Measurements from ENCODE around the gene WFDC10B. TPM values are rescaled to one million over a fixed set of nuclear protein-coding genes. Genes with fewer than 3 reads are reported as not detected.
"Not testable (repeated sequence)": the region's sequence is repeated elsewhere in the genome, so short reads cannot be mapped to it uniquely, and the experiment has no call there.

WFDC10B gene
- not detected in 2 replicates for total RNA-seq (2014; rRNA removed; shearing (Covaris generic); ENCODE audit: low replicate concordance)

DNA sequence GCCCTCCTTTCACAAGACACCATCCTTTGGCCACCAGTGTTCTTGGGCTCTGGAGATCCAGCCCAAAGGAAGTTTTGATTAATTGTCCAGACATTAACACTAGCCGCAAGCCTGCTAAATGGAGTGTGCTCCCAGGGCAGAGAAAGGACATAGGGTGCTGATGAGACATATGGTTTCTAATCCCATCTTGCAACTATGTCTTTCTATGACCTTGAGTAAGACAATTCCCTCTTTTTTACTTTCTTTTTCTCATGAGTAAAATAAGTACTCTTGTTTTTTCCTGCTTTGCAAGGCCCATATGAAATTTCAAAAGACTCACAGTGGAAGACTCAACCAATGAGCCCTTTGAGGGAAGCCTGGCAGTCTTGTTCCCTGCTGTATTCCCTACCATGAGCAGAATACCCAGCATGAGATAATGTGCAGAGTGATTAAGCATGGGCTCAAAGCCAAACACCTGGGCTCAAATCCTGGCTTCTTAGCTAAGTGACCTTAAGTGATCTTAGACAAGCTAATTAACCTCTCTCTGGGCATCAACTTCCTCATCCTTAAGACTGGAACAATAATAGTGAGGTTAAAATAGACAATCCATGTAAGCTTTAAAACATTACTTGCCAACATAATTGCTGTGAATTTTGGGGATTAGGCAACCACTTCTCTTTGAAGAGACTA, at the start of gene WFDC10B:
TSS of gene WFDC10B (minus strand) at position 51 of the 669 bp plus-strand sequence. CDS start 19,027 bp downstream, outside the sequence.
- DNase-seq (ENCODE audit: low read depth) = no peak

DNA sequence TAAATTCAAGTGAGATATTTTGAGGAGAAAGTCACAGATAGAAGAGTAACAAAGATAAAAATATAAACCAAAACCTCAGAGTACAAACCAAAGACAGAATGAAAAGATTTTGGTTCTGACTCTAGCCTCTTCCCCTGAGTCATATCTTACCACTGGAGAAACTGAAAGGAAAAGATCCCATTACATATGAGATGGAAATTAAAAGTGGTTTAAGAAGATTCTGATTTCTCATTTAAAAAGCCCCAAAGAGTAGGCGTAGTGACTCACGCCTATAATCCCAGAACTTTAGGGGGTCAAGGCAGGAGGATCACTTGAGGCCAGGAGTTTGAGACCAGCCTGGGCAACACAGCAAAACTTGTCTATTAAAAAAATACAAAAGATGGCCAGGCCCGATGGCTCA, 47.9 kb upstream of the WFDC10B start:
- in situ Hi-C loops (cut with HindIII; ENCODE audit: low pct_unique_long_range_greater_than_20kb, low sequenced_read_pairs) = no loop called here
- no peak for DNase-seq (ENCODE audit: low read depth)

More for the DNA sequence above, at the start of gene WFDC10B:
- in situ Hi-C loops (cut with HindIII; ENCODE audit: low pct_unique_long_range_greater_than_20kb, low sequenced_read_pairs) = no loop called here

DNA sequence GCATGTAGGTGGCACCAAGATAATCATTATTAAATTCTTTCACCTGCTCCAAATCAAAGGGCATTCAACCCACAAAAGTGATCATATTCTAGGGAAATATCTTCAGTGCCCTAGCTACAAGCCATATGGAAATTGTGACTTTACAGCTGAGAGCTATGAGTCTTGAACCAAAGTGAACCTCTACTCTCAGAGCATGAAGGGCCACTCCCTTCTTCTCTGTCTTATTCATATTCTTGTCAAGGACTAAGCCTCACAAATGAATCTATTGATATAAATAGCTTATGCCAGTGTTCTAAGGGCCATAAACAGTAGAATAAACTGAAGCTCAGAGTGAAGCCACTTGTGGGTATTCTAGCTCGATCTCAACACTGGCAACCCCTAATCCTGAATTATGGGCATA, 46.9 kb upstream of the WFDC10B start:
- in situ Hi-C loops (cut with HindIII; ENCODE audit: low pct_unique_long_range_greater_than_20kb, low sequenced_read_pairs) = no loop called here
- no peak for DNase-seq (ENCODE audit: low read depth)

DNA sequence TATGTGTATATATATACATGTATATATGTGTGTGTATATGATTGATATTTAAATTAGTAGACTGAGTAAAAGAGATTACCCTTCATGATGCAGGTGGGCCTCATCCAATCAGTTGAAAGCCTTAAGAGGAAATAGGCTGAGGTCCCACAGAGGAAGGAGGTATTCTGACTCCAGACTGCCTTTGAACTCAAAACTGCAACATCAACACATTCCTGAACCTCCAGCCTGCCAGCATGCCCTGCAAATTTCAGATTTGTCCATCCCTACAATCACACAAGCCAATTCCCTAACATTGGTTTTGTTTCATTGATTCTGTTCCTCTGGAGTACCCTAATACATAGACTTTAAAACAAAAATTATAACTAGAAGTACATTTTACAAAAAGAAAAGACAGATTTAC, 40.2 kb upstream of the WFDC10B start:
- in situ Hi-C loops (cut with HindIII; ENCODE audit: low pct_unique_long_range_greater_than_20kb, low sequenced_read_pairs) = no loop called here
- no peak for DNase-seq (ENCODE audit: low read depth)

DNA sequence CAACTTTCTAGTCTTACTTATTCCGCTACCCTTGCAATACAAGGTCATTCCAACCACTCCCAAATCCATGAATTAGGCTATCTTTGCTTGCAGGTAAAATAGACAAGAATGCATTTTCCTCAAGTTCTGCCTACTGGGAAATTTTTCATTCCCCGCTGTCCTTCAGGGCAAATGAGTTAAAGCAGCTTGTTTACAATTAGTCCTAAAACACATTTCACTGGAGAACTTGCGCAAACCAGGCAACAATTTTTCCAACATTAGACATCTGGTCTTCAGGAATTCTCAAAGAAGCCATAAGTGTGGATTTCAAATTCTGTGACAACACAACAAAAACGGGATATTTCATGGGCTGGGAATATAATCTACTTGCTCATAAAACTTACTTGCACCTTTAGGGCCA, 37.8 kb upstream of the WFDC10B start:
- DNase-seq (ENCODE audit: low read depth) = no peak
- in situ Hi-C loops (cut with HindIII; ENCODE audit: low pct_unique_long_range_greater_than_20kb, low sequenced_read_pairs) = no loop called here

DNA sequence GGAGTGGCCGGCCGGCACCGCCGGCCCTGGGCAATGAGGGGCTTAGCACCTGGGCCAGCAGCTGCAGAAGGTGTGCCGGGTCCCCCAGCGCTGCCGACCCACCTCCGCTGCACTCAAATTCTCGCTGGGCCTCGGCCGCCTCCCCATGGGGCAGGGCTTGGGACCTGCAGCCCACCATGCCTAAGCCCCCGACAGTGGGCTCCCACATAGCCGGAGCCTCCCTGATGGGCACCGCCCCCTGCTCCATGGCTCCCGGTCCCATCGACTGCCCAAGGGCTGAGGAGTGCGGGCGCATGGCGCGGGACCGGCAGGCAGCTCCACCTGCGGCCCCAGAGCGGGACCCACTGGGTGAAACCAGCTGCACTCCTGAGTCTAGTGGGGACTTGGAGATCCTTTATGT, 31.2 kb upstream of the WFDC10B start:
- no peak for DNase-seq (ENCODE audit: low read depth)
- in situ Hi-C loops (cut with HindIII; ENCODE audit: low pct_unique_long_range_greater_than_20kb, low sequenced_read_pairs) = no loop called here

DNA sequence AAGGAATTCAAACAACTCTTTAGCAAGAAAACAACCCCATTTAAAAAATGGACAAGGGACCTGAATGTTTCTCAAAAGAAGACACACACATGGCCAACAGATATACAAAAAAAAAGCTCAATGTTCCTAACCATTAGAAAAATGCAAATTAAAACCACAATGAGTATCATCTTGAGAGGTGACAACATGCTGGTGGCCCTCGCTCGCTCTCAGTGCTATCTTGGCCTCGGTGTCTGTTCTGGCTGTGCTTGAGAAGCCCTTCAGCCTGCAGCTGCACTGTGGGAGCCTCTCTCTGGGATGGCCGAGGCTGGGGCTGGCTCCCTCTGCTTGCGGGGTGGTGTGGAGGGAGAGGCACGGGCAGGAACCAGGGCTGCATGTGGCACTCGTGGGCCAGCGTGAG, 30.7 kb upstream of the WFDC10B start:
- in situ Hi-C loops (cut with HindIII; ENCODE audit: low pct_unique_long_range_greater_than_20kb, low sequenced_read_pairs) = no loop called here
- DNase-seq (ENCODE audit: low read depth) = no peak

DNA sequence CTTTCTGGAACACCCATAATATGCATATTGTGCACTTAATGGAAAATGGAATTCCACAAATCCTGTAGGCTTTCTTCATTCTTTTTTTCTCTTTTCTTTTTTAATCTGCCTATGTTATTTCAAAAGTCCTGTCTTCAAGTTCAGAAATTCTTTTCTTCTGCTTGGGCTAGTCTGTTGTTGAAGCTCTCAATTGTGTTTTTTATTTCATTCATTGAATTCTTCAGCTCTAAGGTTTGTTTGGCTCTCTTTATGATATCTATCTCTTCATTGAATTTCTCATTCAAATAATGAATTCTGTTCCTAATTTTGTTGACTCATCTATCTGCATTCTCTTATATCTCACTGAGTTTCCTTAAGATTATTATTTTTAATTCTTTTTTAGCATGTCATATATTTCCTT, 27.4 kb upstream of the WFDC10B start:
- in situ Hi-C loops (cut with HindIII; ENCODE audit: low pct_unique_long_range_greater_than_20kb, low sequenced_read_pairs) = no loop called here
- DNase-seq (ENCODE audit: low read depth) = no peak

DNA sequence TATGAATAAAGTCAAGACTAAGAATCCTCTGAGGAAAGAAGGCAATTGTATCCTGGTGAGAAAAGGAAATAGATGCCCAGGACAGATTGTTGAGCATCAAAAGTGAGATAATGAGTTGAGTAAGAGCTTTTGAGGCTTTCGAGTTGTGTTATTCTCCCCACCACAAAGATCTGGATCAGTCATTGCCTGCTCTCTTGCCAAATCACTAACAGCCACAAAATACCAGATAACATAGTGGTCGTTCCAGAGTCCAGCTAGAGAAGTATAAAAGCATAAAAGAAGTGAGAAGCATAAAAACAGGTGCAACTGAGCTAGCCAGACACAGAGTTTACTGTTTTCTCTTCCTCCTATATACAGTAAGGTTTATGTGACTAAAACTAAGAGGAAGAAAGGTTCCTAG, 22.2 kb upstream of the WFDC10B start:
- no peak for DNase-seq (ENCODE audit: low read depth)
- in situ Hi-C loops (cut with HindIII; ENCODE audit: low pct_unique_long_range_greater_than_20kb, low sequenced_read_pairs) = no loop called here

DNA sequence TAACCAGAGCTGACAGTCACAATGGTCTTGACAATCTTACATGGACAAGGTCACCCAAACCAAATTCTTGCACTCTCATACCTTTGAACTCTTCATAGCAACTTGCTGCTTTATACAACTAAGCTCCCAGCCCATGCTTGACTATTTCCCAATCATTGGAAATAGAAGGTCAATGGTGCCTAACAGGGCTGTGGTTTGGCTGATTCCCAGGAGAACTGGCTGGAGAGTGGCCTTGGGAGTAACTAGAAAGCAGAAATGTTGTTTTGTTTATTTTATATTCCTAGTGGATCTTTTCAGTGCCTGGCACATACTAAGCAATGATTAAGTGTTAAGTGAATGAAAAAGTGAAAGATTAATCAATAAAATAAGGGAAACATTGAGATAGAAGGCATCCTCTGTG, 20.3 kb upstream of the WFDC10B start:
- in situ Hi-C loops (cut with HindIII; ENCODE audit: low pct_unique_long_range_greater_than_20kb, low sequenced_read_pairs) = no loop called here
- DNase-seq (ENCODE audit: low read depth) = no peak

DNA sequence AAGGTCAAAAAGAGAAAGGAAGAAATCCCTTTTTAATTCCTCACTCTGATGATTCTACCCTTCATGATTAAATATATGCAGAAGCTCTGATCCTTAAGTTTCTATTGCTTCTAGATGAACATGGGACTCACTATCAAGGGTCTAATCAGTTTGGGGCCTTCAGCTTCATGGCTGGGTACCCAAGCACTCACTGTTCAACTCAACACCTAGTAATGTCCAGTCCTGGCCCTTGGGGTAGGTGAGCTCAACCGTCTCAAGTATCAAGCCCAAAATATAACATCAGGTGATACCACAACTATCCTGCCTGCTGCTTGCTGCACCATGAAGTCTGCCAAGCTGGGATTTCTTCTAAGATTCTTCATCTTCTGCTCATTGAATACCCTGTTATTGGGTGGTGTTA, 17.2 kb upstream of the WFDC10B start, which contains the start of gene SPINT4:
TSS of gene SPINT4 (plus strand) at position 301 of the 400 bp plus-strand sequence. CDS start at position 322, 21 bp downstream.
- in situ Hi-C loops (cut with HindIII; ENCODE audit: low pct_unique_long_range_greater_than_20kb, low sequenced_read_pairs) = no loop called here
- no peak for DNase-seq (ENCODE audit: low read depth)

DNA sequence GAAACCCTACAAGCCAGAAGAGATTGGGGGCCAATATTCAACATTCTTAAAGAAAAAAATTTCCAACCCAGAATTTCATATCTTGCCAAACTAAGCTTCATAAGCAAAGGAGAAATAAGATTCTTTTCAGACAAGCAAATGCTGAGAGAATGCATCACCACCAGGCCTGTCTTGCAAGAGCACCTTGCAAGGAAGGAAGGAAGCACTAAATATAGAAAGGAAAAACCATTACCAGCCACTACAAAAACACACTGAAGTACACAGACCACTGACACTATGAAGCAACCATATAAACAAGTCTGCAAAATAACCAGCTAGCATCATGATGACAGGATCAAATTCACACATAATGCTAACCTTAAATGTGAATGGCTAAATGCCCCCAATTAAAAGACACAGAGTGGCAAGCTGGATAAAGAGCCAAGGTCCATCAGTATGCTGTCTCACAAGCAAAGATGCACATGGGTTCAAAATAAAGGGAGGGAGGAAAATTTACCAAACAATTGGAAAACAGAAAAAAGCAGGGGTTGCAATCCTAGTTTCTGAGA, 11.4 kb upstream of the WFDC10B start:
- in situ Hi-C loops (cut with HindIII; ENCODE audit: low pct_unique_long_range_greater_than_20kb, low sequenced_read_pairs); DNase-seq (ENCODE audit: low read depth): not testable (repeated sequence)

DNA sequence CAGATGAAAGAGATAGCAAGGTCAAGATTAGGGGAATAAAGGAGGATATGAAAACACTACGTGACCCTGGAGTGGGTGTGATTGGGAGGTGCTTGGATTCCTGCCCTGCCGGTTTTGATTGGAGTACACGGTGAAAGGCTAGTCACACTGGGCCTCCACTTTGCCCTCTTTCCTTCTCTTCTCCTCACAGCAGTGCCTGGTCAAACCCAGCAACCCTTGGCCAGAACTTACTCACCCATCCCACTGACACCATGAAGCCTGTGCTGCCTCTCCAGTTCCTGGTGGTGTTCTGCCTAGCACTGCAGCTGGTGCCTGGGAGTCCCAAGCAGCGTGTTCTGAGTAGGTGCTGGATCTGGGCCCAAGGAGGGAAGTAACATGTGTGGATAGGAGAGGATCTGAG, 2.9 kb downstream of the WFDC10B start, which contains the start of gene WFDC13:
TSS of gene WFDC13 (plus strand) at position 166 of the 400 bp plus-strand sequence. CDS start at position 252, 86 bp downstream.
- DNase-seq (ENCODE audit: low read depth) = no peak
- in situ Hi-C loops (cut with HindIII; ENCODE audit: low pct_unique_long_range_greater_than_20kb, low sequenced_read_pairs) = no loop called here

DNA sequence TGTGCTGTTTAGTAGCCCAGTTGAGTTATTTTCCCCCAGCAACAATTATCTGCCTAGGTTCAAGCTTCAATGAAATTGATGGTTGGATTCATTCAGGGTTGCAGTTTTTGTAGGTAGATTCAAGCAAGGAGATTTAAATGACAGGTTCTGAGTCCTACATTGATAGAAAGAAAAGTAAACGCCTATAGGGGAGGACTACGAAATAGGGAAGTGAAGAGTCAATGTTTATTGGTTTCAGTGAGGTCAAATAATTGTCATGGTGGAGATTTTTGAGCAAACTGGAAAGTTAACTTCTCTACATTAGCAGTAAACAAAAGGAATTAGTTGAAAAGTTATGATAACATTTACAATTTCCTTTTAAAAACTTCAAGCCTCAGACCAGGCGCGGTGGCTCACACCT, 3.7 kb downstream of the WFDC10B start:
- DNase-seq (ENCODE audit: low read depth) = no peak
- in situ Hi-C loops (cut with HindIII; ENCODE audit: low pct_unique_long_range_greater_than_20kb, low sequenced_read_pairs) = no loop called here

DNA sequence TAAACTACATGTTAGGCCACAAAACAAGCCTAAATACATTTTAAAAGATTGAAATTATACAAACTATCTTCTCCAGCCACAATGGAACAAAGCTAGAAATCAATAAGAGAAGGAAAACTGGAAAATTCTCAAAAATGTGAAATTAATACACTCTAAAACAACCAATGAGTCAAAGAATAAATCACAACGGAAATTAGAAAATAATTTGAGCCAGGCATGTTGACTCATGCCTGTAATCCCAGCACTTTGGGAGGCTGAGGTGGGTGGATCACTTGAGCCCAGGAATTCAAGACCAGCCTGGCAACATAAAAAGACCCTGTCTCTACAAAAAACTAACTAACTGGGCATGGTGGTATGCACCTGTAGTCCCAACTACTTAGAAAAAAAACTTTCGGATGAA, 9.3 kb downstream of the WFDC10B start:
- no peak for DNase-seq (ENCODE audit: low read depth)
- in situ Hi-C loops (cut with HindIII; ENCODE audit: low pct_unique_long_range_greater_than_20kb, low sequenced_read_pairs) = no loop called here

DNA sequence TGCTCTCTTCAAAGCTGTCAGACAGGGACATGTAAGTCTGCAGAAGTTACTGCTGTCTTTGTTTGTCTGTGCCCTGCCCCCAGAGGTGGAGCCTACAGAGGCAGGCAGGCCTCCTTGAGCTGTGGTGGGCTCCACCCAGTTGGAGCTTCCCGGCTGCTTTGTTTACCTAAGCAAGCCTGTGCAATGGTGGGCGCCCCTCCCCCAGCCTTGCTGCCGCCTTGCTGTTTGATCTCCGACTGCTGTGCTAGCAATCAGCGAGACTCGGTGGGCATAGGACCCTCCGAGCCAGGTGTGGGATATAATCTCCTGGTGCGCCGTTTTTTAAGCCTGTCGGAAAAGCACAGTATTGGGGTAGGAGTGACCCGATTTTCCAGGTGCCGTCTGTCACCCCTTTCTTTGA, 11.5 kb downstream of the WFDC10B start:
- in situ Hi-C loops (cut with HindIII; ENCODE audit: low pct_unique_long_range_greater_than_20kb, low sequenced_read_pairs); DNase-seq (ENCODE audit: low read depth): not testable (repeated sequence)

DNA sequence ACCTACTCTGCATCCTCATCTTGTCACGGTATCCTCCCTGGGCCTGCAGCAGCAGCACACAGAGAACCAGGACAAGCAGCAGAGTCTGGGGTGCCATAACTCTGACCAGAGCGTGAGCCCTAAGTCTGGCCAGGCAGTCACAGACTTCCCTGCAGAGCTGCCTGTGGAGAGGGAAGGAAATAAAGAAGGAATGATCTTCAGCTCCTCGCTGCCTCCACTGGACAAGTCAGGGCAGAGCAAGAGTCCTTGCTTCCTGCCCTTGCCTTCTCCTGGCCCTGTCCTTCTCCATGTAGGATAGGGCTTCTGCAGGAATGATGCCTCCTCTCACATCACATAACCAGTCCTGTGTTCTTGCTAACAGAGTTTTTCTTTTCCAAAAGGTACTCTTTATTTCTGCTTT, 18.9 kb downstream of the WFDC10B start:
- no peak for DNase-seq (ENCODE audit: low read depth)
- in situ Hi-C loops (cut with HindIII; ENCODE audit: low pct_unique_long_range_greater_than_20kb, low sequenced_read_pairs) = no loop called here

DNA sequence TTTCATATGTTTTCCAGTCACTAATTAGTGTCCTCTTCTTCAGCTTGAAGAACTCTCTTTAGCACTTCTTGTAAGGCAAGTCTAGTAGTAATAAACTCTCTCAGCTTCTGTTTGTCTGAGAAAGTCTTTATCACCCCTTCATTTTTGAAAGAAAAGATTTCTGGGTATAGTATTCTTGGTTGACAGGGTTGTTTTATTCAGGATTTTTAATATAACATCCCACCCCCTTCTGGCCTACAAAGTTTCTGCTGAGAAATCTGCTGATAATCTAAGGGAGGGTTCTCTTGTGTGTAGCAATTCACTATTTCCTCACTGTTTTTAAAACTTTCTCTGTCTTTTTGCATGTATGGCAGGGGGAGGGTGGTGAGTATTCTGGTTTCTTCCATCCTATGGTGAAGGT, 25.2 kb downstream of the WFDC10B start:
- in situ Hi-C loops (cut with HindIII; ENCODE audit: low pct_unique_long_range_greater_than_20kb, low sequenced_read_pairs) = no loop called here
- DNase-seq (ENCODE audit: low read depth) = no peak

DNA sequence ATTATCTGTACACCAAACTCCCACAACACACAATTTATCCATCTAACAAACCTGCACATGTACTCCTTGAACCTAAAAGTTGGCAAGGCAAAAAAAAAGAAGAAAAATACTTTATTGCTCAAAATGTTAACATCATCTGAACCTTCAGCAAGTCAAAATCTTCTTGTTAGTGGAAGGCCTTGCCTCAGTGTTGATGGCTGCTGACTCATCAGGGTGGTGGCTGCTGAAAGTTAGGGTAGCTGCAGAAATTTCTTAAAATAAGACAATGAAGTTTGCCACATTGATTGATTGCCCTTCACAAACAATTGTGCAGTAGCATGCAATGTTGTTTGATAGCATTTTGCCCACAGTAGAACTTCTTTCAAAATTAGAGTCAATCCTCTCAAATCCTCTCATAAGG, 32.1 kb downstream of the WFDC10B start:
- in situ Hi-C loops (cut with HindIII; ENCODE audit: low pct_unique_long_range_greater_than_20kb, low sequenced_read_pairs) = no loop called here
- DNase-seq (ENCODE audit: low read depth) = no peak

DNA sequence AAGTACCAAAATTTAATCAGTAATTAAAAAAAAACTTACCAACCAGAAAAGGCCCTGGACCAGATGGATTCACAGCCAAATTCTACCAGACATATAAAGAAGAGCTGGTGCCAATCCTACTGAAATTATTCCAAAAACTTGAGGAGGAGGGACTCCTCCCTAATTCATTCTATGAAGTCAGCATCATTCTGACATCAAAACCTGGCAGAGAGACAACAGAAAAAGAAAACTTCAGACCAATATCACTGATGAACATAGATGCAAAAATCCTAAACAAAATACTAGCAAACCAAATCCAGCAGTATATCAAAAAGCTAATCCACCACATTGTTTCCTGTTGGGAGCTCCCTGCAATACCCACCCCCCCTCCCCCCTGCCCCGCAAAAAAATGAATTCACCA, 34.7 kb downstream of the WFDC10B start, which contains the start of gene WFDC11:
TSS of gene WFDC11 (minus strand) at position 101 of the 400 bp plus-strand sequence. CDS start 19,639 bp downstream, outside the sequence.
- DNase-seq (ENCODE audit: low read depth) = no peak
- in situ Hi-C loops (cut with HindIII; ENCODE audit: low pct_unique_long_range_greater_than_20kb, low sequenced_read_pairs) = no loop called here

Data from Caki2 (cell line).